ENCODE measurements around the gene SPOPL.
"Not testable (repeated sequence)": the region's sequence is repeated elsewhere in the genome, so short reads cannot be mapped to it uniquely, and the experiment has no call there.

- not testable (repeated sequence) for TF ChIP-seq POLR2A, CTCF, EP300, POLR2AphosphoS5 (IDR thresholded peaks at IDR 0.05)
Observed at GRCh38 chr2:138523018-138523672, 21.6 kb downstream of the SPOPL start.
